K562 treated with DMSO at 1 percent for 48 hours (cell line): ENCODE data around the gene ALDH7A1. TPM values are rescaled to one million over a fixed set of nuclear protein-coding genes. Genes with fewer than 3 reads are reported as not detected.

Experiments
- total RNA-seq: library from RNA; unstranded; fragments of 300-600 nt; gene quantifications from 2 replicates; pipeline ENCODE4 v1.2.3, GENCODE V29; 2022; ENCODE audit warnings: low replicate concordance; ENCODE audit errors: extremely low read depth

The ALDH7A1 gene
- not detected in 2 replicates for total RNA-seq

GRCh38 chr5:126594748-126595485 lies at the start of gene ALDH7A1:
TSS of gene ALDH7A1 (minus strand) at chr5:126595219. CDS start at chr5:126595198, 21 bp downstream.

GRCh38 chr5:126600631-126601511 lies 5.9 kb upstream of the ALDH7A1 start, which contains the start of gene PHAX:
TSS of gene PHAX (plus strand) at chr5:126600947. CDS start at chr5:126600963, 16 bp downstream.

Other genes with a start within 250 kb of the ALDH7A1 start
- gene GRAMD2B, start 171.8 kb downstream of the ALDH7A1 start, total RNA-seq, result not detected in 2 replicates
- not detected in 2 replicates for gene PHAX, start 5.7 kb upstream of the ALDH7A1 start, total RNA-seq
- not detected in 2 replicates for gene LMNB1, start 181.9 kb upstream of the ALDH7A1 start, total RNA-seq